Effector memory CD4-positive, alpha-beta T cell (primary cell): ENCODE data around the gene ACSL6.
A peak's percentile ranks its signal among the peaks of the same experiment; 100 is the strongest.

Experiments
- DNase-seq, 3 donors: peaks; one replicate each; pipeline ENCODE4 v3.0.0-alpha.2; 2020
- H3K27ac ChIP-seq: 2 replicates; pipeline ENCODE4 v1.7.0; 2013; ENCODE audit warnings: mild to moderate bottlenecking, low read length, moderate library complexity; ENCODE audit not compliant: insufficient read depth, poor library complexity, severe bottlenecking
- H3K27me3 ChIP-seq: replicated peaks from 2 replicates; pipeline ENCODE4 v1.7.0; 2013; ENCODE audit warnings: mild to moderate bottlenecking, low read length; ENCODE audit not compliant: insufficient read depth, control insufficient read depth, poor library complexity, severe bottlenecking
- H3K36me3 ChIP-seq: 2 replicates; pipeline ENCODE4 v1.7.0; 2013; ENCODE audit warnings: mild to moderate bottlenecking, low read length, moderate library complexity; ENCODE audit not compliant: control insufficient read depth, insufficient read depth
- H3K4me1 ChIP-seq: 2 replicates; pipeline ENCODE4 v1.7.0; 2013; ENCODE audit warnings: low read length, mild to moderate bottlenecking; ENCODE audit not compliant: control insufficient read depth, insufficient read depth, poor library complexity, severe bottlenecking
- H3K4me3 ChIP-seq: 2 replicates; pipeline ENCODE4 v1.7.0; 2013; ENCODE audit warnings: low read length, low read depth, mild to moderate bottlenecking; ENCODE audit not compliant: insufficient read depth, poor library complexity, severe bottlenecking
- H3K9me3 ChIP-seq: 2 replicates; pipeline ENCODE4 v1.7.0; 2013; ENCODE audit warnings: mild to moderate bottlenecking, low read length, moderate library complexity; ENCODE audit not compliant: control insufficient read depth

ACSL6 gene

DNA sequence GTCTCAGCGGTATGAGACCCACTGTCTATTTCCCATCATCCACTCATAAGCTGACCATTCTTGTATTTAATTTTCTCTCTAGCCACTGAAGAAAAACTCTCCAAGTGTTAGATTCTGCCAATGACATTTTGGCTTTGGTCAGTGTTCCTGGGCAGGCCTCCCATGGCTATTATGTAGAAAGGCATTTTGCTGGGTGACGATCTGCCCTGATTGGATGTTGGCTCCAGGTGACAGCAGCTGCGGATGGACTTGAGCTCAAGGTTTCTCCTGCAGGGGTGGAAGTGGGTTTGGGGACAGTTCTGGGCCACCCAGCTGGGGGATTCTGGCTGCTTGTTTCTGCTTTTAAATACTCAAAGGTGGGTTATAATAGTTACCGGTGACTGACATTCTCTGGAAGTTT lies 31.6 kb downstream of the ACSL6 start:
- H3K36me3 ChIP-seq = no peaks in the 10 kb centered on the region
- no peak for DNase-seq
- H3K4me3 ChIP-seq = no peak overlapping the region
- H3K4me1 ChIP-seq = peaks cover 22% of the 10 kb centered on the region
- no peaks in the 10 kb centered on the region for H3K9me3 ChIP-seq
- H3K27me3 ChIP-seq = no peaks in the 10 kb centered on the region
- H3K27ac ChIP-seq = no peak overlapping the region

GRCh38 chr5:131977212-131977604 lies 34.2 kb downstream of the ACSL6 start:
- H3K4me1 ChIP-seq = peaks cover 29% of the 10 kb centered on the region
- H3K9me3 ChIP-seq = no peaks in the 10 kb centered on the region
- no peak overlapping the region for H3K4me3 ChIP-seq
- H3K36me3 ChIP-seq = no peaks in the 10 kb centered on the region
- H3K27ac ChIP-seq = peak overlapping the region; percentile 8
- H3K27me3 ChIP-seq = no peaks in the 10 kb centered on the region
- no peak for DNase-seq

DNA sequence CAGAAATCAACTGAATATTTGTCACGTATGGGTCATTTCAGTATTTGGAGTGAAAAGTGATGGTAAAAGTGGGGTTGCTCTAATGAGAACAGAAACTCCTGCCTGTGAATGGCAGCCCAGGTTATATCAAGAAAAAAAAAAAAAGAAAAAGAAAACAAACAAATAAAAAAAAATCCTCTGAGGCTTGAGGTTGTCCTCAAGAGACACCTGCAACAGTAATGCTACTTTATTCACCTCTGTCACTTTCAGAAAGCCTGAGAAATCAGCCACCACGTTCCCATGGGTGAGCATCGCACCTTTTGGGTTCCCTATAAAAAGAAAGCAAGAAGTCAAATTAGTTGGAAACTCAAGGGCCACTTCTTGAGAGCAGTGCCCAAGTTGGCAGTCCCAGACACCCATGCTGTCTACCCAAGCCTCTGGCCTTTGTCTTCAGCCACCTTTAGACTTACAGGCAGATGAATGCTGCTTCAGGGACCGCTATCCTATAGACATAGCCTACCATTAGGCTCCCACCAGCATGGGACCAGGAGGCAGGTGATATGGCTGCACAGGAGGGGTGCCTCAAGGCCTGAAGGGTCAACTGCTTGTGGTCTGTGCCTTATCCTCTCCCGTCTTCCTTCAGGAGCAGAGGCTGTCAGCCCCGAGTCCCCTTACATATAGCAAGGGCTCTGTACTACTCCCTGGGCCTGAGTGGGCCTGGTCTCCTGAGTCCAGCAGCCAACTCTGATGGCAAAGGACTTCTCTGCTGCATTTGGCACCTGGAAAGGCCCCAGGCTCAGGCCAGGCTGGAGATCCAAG lies 34.8 kb downstream of the ACSL6 start:
- Histone ChIP-seq H3K27me3 (no peaks in the 10 kb centered on the region), H3K9me3 (no peaks in the 10 kb centered on the region), H3K4me1 (peaks cover 29% of the 10 kb centered on the region), H3K27ac (no peak overlapping the region), H3K36me3 (no peaks in the 10 kb centered on the region), H3K4me3 (no peak overlapping the region)
- no peak for DNase-seq

DNA sequence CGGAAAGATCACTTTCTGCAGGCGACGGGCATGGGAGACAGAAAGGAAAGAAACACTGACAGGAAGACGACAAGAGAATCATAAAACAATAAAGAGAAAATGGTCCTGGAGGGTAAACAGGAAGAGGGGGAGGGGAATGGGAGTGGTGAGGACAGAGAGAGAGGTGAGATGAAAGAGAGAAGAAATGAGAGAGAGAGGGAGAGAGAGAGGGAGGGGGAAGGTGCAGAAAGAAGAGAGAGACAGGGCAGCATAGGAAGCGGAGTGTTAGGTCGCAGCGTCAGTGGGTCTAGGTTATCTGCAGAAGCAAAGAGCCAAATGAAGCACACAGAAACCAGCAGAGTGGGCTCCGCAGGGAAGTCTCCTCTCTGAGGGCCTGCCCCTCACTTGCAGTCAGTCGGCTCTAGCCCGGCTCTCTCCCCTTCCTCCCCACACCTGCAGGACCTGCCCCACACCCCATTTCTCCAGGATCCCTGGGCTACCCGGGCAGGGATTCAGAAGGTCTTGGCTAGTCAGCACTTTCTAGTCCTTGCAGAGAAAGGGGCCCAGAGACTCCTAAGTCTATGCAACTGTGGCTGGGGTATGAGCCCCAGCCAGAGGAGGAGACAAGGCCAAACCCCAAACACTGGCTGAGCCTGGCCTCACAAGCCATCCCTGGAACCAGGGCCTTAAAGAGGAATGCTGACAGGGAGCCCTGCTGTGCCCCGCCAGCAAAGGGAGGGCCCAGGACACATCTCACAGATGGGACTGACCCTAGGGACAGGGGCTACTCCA lies 36.3 kb downstream of the ACSL6 start:
- Histone ChIP-seq H3K36me3 (no peaks in the 10 kb centered on the region), H3K9me3 (no peaks in the 10 kb centered on the region), H3K27me3 (no peaks in the 10 kb centered on the region), H3K4me1 (peaks cover 29% of the 10 kb centered on the region), H3K27ac (peak overlapping the region; percentile 46), H3K4me3 (peak overlapping the region; percentile 47)
- no peak for DNase-seq

DNA sequence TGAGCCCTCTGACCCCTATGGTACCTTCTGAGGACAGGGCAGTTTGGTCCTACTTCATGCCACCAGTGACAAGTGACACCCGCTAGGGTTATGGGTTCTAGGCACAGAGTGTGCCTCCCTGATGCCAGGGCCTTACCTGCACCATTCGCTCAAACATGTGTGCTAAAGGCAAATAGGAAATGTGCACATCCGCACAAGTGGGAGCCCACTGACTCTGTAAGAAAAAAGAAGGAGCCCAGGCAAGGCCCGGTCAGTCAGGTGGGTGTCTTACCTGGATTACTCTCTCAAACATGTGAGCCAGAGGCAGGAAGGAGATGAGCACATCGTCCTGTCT lies 36.9 kb downstream of the ACSL6 start:
- peak overlapping the region; percentile 46 for H3K27ac ChIP-seq

GRCh38 chr5:131974016-131974415 lies 37.4 kb downstream of the ACSL6 start:
- peaks cover 6% of the 10 kb centered on the region for H3K36me3 ChIP-seq
- H3K27ac ChIP-seq = peak overlapping the region; percentile 38
- H3K9me3 ChIP-seq = no peaks in the 10 kb centered on the region
- DNase-seq = no peak
- peak overlapping the region; percentile 47 for H3K4me3 ChIP-seq
- H3K4me1 ChIP-seq = peaks cover 29% of the 10 kb centered on the region
- H3K27me3 ChIP-seq = no peaks in the 10 kb centered on the region

More for the DNA sequence above, 36.9 kb downstream of the ACSL6 start:
- Histone ChIP-seq H3K9me3 (no peaks in the 10 kb centered on the region), H3K27me3 (no peaks in the 10 kb centered on the region), H3K4me1 (peaks cover 29% of the 10 kb centered on the region), H3K4me3 (peak overlapping the region; percentile 47), H3K36me3 (peaks cover 5% of the 10 kb centered on the region)
- DNase-seq = no peak

- Histone ChIP-seq H3K4me3 (no peak overlapping the region), H3K27me3 (no peaks in the 10 kb centered on the region), H3K36me3 (peaks cover 6% of the 10 kb centered on the region), H3K4me1 (peaks cover 29% of the 10 kb centered on the region), H3K27ac (no peak overlapping the region), H3K9me3 (no peaks in the 10 kb centered on the region)
- DNase-seq = no peak
Measured at GRCh38 chr5:131973089-131973712, 38.3 kb downstream of the ACSL6 start.

- H3K27ac ChIP-seq = no peak overlapping the region
- no peaks in the 10 kb centered on the region for H3K27me3 ChIP-seq
- no peak overlapping the region for H3K4me3 ChIP-seq
- DNase-seq = no peak
- no peaks in the 10 kb centered on the region for H3K9me3 ChIP-seq
- peaks cover 29% of the 10 kb centered on the region for H3K36me3 ChIP-seq
- no peaks in the 10 kb centered on the region for H3K4me1 ChIP-seq
Measured at GRCh38 chr5:131968396-131968954, 43.0 kb downstream of the ACSL6 start.

DNA sequence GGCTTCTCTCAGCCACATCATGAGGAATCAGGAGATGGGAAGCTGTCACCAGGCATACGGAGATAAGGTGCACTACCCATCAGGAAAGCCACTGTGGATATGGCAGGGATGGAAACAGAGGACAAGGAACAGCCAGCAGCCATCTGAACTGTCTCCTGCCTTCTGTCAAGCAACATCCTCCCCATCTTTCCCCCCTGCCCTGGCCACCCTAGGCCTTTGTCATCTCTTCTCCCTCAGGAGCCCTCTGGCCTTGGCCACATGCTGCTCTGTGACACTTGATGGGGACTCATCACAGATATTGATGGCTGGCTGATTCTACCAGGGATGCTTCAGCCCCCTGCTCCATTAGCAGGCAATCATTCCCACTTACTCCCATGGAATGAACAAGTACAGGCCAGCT lies 44.9 kb downstream of the ACSL6 start:
- Histone ChIP-seq H3K27me3 (no peaks in the 10 kb centered on the region), H3K36me3 (peaks cover 29% of the 10 kb centered on the region), H3K4me3 (no peak overlapping the region), H3K27ac (no peak overlapping the region), H3K9me3 (no peaks in the 10 kb centered on the region), H3K4me1 (no peaks in the 10 kb centered on the region)
- DNase-seq = no peak
